Prostate gland (tissue), 2 donors: ENCODE measurements around the gene CD96. TPM values are rescaled to one million over a fixed set of nuclear protein-coding genes. Genes with fewer than 3 reads are reported as not detected.

Experiments
- DNase-seq: peaks from one replicate; pipeline ENCODE4 v3.0.0-alpha.2; 2019; ENCODE audit warnings: low spot score
- H3K27ac ChIP-seq, 2 donors: fragments of 200-600 bp; sonication (generic); 2 replicates each; pipeline ENCODE4 v1.5.1; 2017 to 2019
- H3K27me3 ChIP-seq: fragments of 200-600 bp; sonication (generic); replicated peaks from 2 replicates; pipeline ENCODE4 v1.5.1; 2019; ENCODE audit not compliant: insufficient read depth
- H3K36me3 ChIP-seq, 2 donors: fragments of 200-600 bp; sonication (generic); 1 replicate in 1 of 2; 2 replicates in 1 of 2; pipeline versions ENCODE4 v1.5.1 to v1.8.1; 2017 to 2019
- H3K4me1 ChIP-seq: fragments of 200-600 bp; sonication (generic); replicated peaks from 2 replicates; pipeline ENCODE4 v1.5.1; 2019
- H3K4me3 ChIP-seq, 2 donors: fragments of 200-600 bp; sonication (generic); 2 replicates each; pipeline ENCODE4 v1.5.1; 2017 to 2019
- H3K9me3 ChIP-seq: fragments of 200-600 bp; sonication (generic); 2 replicates; pipeline ENCODE4 v1.5.1; 2017
- POLR2A ChIP-seq: fragments of 450-650 bp; IDR thresholded peaks from one replicate; pipeline ENCODE4 v1.6.1; 2016; ENCODE audit warnings: antibody characterized with exemption, mild to moderate bottlenecking
- POLR2AphosphoS5 ChIP-seq: sonication (generic); formaldehyde crosslinking; IDR thresholded peaks from one replicate; pipeline ENCODE4 v1.6.1; 2017; ENCODE audit warnings: antibody characterized with exemption
- WGBS: methylation state at CpG from one replicate; pipeline ENCODE4 v1.1.5; 2018; 5-methylcytosine and 5-hydroxymethylcytosine counted together
- intact Hi-C: fragments of 100-400 bp; cut with DNase I; formaldehyde crosslinking; loops from one replicate; pipeline ENCODE4 v1.14.2; 2022
- total RNA-seq, 2 donors: library from RNA; depleted of rRNA; stranded (reverse); fragments of >200 nt; gene quantifications; one replicate each; pipeline ENCODE4 v1.1.0, GENCODE V29; 2016
- TF ChIP-seq, protein P1 (sequence below), 4 experiments: fragments of 200-600 bp in 2 of 4; fragments of 450-650 bp in 2 of 4; sonication (generic) in 2 of 4; IDR thresholded peaks; 1 replicate in 3 of 4; 2 replicates in 1 of 4; pipeline ENCODE4 v1.5.1; 2016 to 2019; ENCODE audit warnings: antibody characterized with exemption in 4 of 4, mild to moderate bottlenecking in 2 of 4, moderate library complexity in 2 of 4

CD96 gene
- total RNA-seq, 2 donors from 2014 or later = 0.45 to 2.2 TPM

- WGBS = 80% methylated on average over 2 of the region's 2 CpGs
- Histone ChIP-seq H3K9me3 (no peaks in the 10 kb centered on the region), H3K27me3 (no peaks in the 10 kb centered on the region), H3K36me3 (no peaks in the 10 kb centered on the region), H3K4me3 (no peak overlapping the region), H3K27ac (no peak overlapping the region), H3K4me1 (no peaks in the 10 kb centered on the region)
- intact Hi-C loops = no loop called here
- TF ChIP-seq, protein P1, sequence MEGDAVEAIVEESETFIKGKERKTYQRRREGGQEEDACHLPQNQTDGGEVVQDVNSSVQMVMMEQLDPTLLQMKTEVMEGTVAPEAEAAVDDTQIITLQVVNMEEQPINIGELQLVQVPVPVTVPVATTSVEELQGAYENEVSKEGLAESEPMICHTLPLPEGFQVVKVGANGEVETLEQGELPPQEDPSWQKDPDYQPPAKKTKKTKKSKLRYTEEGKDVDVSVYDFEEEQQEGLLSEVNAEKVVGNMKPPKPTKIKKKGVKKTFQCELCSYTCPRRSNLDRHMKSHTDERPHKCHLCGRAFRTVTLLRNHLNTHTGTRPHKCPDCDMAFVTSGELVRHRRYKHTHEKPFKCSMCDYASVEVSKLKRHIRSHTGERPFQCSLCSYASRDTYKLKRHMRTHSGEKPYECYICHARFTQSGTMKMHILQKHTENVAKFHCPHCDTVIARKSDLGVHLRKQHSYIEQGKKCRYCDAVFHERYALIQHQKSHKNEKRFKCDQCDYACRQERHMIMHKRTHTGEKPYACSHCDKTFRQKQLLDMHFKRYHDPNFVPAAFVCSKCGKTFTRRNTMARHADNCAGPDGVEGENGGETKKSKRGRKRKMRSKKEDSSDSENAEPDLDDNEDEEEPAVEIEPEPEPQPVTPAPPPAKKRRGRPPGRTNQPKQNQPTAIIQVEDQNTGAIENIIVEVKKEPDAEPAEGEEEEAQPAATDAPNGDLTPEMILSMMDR (IDR thresholded peaks at IDR 0.05) = no peak
- no peak for TF ChIP-seq POLR2A
- TF ChIP-seq POLR2AphosphoS5 = no peak
- no peak for DNase-seq
Measured at GRCh38 chr3:111701292-111701906, 159.4 kb downstream of the CD96 start.

Other genes starting within 250 kb of the CD96 start
- gene ZBED2, start 53.1 kb downstream of the CD96 start, total RNA-seq = under 1 TPM in 1 of 2 donors, not detected in 1; 0.68 TPM
- gene PLCXD2, start 132.5 kb downstream of the CD96 start, total RNA-seq = 1 to 10 TPM; 1.0 to 3.1 TPM